Thyroid gland (tissue), 4 donors: ENCODE results near the gene TENT5A.

ENCODE experiments used
- POLR2A ChIP-seq, 2 donors: fragments of 450-650 bp; IDR thresholded peaks; one replicate each; pipeline ENCODE4 v1.6.1; 2017; ENCODE audit warnings: antibody characterized with exemption in 2 of 2, mild to moderate bottlenecking in 2 of 2, moderate library complexity in 1 of 2
- TF ChIP-seq, protein P1 (sequence below), 6 experiments: fragments of 200-600 bp in 3 of 6; fragments of 450-650 bp in 3 of 6; sonication (generic) in 3 of 6; IDR thresholded peaks; one replicate each; pipeline ENCODE4 v1.5.1; 2016 to 2019; ENCODE audit warnings: antibody characterized with exemption in 6 of 6, mild to moderate bottlenecking in 2 of 6, inconsistent platforms in 1 of 6, moderate library complexity in 1 of 6

DNA sequence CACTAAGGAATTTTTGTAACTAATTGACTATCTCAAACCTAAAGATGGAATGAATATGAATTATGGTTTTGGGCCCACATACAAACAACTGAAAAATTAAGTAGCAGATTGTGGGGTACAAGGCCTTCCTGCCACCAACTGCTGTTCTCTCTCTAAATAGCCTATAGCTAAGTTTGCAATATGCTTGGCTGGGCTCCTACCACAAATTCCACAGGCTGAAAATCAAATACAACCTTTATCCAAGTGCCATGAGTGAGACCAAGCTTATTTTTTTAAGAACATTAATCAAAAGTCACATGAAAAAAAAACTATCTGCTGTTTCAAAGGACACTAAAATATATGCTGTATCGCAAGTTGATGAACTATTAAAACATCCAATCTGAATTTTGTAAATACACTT, 52.1 kb downstream of the TENT5A start:
- no peak for TF ChIP-seq POLR2A (IDR thresholded peaks at IDR 0.05)
- TF ChIP-seq, protein P1, sequence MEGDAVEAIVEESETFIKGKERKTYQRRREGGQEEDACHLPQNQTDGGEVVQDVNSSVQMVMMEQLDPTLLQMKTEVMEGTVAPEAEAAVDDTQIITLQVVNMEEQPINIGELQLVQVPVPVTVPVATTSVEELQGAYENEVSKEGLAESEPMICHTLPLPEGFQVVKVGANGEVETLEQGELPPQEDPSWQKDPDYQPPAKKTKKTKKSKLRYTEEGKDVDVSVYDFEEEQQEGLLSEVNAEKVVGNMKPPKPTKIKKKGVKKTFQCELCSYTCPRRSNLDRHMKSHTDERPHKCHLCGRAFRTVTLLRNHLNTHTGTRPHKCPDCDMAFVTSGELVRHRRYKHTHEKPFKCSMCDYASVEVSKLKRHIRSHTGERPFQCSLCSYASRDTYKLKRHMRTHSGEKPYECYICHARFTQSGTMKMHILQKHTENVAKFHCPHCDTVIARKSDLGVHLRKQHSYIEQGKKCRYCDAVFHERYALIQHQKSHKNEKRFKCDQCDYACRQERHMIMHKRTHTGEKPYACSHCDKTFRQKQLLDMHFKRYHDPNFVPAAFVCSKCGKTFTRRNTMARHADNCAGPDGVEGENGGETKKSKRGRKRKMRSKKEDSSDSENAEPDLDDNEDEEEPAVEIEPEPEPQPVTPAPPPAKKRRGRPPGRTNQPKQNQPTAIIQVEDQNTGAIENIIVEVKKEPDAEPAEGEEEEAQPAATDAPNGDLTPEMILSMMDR (IDR thresholded peaks at IDR 0.05), result no peak
